Esophagus muscularis mucosa (tissue), 3 donors: Measurements from ENCODE around the gene DOCK1.

Source experiments
- POLR2A ChIP-seq: fragments of 450-650 bp; IDR thresholded peaks from one replicate; pipeline ENCODE4 v1.6.1; 2017; ENCODE audit warnings: antibody characterized with exemption, moderate library complexity, mild to moderate bottlenecking, low read depth
- POLR2AphosphoS5 ChIP-seq, 2 donors: sonication (generic); formaldehyde crosslinking; IDR thresholded peaks; one replicate each; pipeline ENCODE4 v1.6.1; 2017; ENCODE audit warnings: antibody characterized with exemption in 2 of 2
- TF ChIP-seq, protein P1 (sequence below), 3 experiments: fragments of 200-600 bp in 2 of 3; fragments of 450-650 bp in 1 of 3; sonication (generic) in 2 of 3; IDR thresholded peaks; one replicate each; pipeline ENCODE4 v1.5.1; 2017 to 2019; ENCODE audit warnings: antibody characterized with exemption in 3 of 3, mild to moderate bottlenecking in 2 of 3, moderate library complexity in 1 of 3

DNA sequence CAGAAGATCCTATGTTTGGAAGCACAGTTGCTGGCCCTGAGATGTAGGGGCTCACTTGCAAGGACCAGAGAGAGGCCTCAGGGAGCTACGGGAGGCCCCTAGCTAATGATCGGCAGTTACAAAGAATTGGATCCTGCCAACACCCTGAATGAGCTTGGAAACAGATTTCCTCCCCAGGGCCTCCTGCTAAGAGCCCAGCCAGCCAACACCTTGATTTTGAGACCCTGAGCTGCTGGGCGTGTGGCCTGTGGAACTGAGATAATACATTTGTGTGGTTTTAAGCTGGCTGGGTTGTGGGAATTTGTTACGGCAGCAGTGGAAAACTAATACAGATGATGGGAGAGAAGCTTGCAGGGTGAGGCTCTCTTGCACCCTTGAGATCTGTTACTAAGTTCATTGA, 3.9 kb downstream of the DOCK1 start:
- TF ChIP-seq, protein P1, sequence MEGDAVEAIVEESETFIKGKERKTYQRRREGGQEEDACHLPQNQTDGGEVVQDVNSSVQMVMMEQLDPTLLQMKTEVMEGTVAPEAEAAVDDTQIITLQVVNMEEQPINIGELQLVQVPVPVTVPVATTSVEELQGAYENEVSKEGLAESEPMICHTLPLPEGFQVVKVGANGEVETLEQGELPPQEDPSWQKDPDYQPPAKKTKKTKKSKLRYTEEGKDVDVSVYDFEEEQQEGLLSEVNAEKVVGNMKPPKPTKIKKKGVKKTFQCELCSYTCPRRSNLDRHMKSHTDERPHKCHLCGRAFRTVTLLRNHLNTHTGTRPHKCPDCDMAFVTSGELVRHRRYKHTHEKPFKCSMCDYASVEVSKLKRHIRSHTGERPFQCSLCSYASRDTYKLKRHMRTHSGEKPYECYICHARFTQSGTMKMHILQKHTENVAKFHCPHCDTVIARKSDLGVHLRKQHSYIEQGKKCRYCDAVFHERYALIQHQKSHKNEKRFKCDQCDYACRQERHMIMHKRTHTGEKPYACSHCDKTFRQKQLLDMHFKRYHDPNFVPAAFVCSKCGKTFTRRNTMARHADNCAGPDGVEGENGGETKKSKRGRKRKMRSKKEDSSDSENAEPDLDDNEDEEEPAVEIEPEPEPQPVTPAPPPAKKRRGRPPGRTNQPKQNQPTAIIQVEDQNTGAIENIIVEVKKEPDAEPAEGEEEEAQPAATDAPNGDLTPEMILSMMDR (IDR thresholded peaks at IDR 0.05), result no peak
- TF ChIP-seq POLR2A, result no peak
- no peak for TF ChIP-seq POLR2AphosphoS5 (IDR thresholded peaks at IDR 0.05)
